ENCODE measurements around the gene GCN1. TPM values are rescaled to one million over a fixed set of nuclear protein-coding genes. Genes with fewer than 3 reads are reported as not detected.

The GCN1 gene
- total RNA-seq, result 121 and 146 TPM in 2 replicates

GRCh38 chr12:120194534-120195395 lies at the start of gene GCN1:
Gene GCN1, minus strand, starts transcription at chr12:120194715. Its CDS starts 18 bp downstream, at chr12:120194697.

GRCh38 chr12:120116441-120116791 lies 78.1 kb downstream of the GCN1 start, which contains the start of gene RAB35:
Gene RAB35, minus strand, starts transcription at chr12:120116753. Its CDS starts 103 bp downstream, at chr12:120116650.

Other genes with a start within 250 kb of the GCN1 start
- gene BICDL1, start 205.5 kb downstream of the GCN1 start, total RNA-seq, result under 0.01 TPM in 1 of 2 replicates, not detected in the other
- gene RAB35, start 78.0 kb downstream of the GCN1 start, total RNA-seq, result 22.0 and 40.4 TPM in 2 replicates
- 3,932 and 4,893 TPM in 2 replicates for gene RPLP0, start 6.4 kb upstream of the GCN1 start, total RNA-seq
- 39.4 and 57.0 TPM in 2 replicates for gene PXN, start 71.0 kb upstream of the GCN1 start, total RNA-seq
- under 0.01 TPM in 2 replicates for gene RNU4-2, start 97.2 kb upstream of the GCN1 start, total RNA-seq
- gene RNU4-1, start 98.5 kb upstream of the GCN1 start, total RNA-seq, result under 0.01 TPM in 2 replicates
- 1.8 and 1.9 TPM in 2 replicates for gene SIRT4, start 107.6 kb upstream of the GCN1 start, total RNA-seq
- gene PLA2G1B, start 133.1 kb upstream of the GCN1 start, total RNA-seq, result 0.33 TPM in 1 of 2 replicates, not detected in the other
- gene MSI1, start 174.4 kb upstream of the GCN1 start, total RNA-seq, result not detected in 2 replicates
- gene COX6A1, start 243.4 kb upstream of the GCN1 start, total RNA-seq, result 593 and 630 TPM in 2 replicates